Measurements from ENCODE around the gene ZNF469. TPM values are rescaled to one million over a fixed set of nuclear protein-coding genes. Genes with fewer than 3 reads are reported as not detected.
A peak's percentile ranks its signal among the peaks of the same experiment; 100 is the strongest.

Gene ZNF469
- total and polyA plus RNA-seq, 2 of the 13 experiments (the other 11 are each of a cell fraction or from before 2014, with no cell fraction given) = not detected

GRCh38 chr16:88387180-88387765, 4.5 kb downstream of the ZNF469 start:
- peaks cover 50 to 93% of the 10 kb centered on the region in 2 experiments for H3K27me3 ChIP-seq (ENCODE audit: control insufficient read depth in 1 of 2, insufficient read depth in 2 of 2, low read length in 2 of 2)
- no peaks in the 10 kb centered on the region for H3K79me2 ChIP-seq (ENCODE audit: insufficient read depth, low read length)
- H3K9ac ChIP-seq (ENCODE audit: insufficient read depth, low read depth, low read length) = no peak overlapping the region
- H4K20me1 ChIP-seq (ENCODE audit: insufficient read depth, low read length) = no peaks in the 10 kb centered on the region
- no peak overlapping the region for H2AFZ ChIP-seq (ENCODE audit: low read length)
- in situ Hi-C loops (cut with HindIII; ENCODE audit: extremely low pct_ligation_motif_present, low pct_unique_long_range_greater_than_20kb) (no loop called here), intact Hi-C loops (cut with micrococcal nuclease; ENCODE audit: unreplicated experiment) (no loop called here)
- WGBS (ENCODE audit: low lambda C conversion rate) = 6% methylated on average over 24 of the region's 29 CpGs
- H3K36me3 ChIP-seq (replicated peaks in 1 of 2; ENCODE audit: control insufficient read depth in 1 of 2, insufficient read depth in 2 of 2, low read length in 2 of 2) = no peaks in the 10 kb centered on the region
- no peaks in the 10 kb centered on the region for H3K9me3 ChIP-seq (ENCODE audit: low read length)
- CTCF ChIA-PET (ENCODE audit: low intra/inter-chr PET ratio, low total read pairs) = no interaction called here
- peaks cover 6% of the 10 kb centered on the region; the same call in 1 of the 2 replicates for H3K4me1 ChIP-seq (ENCODE audit: insufficient read depth, low read length)
- DNase-seq (ENCODE audit: low spot score) = no peak
- POLR2A ChIA-PET = no interaction called here
- no peak overlapping the region; a peak in 1 of 6 replicates for H3K4me3 ChIP-seq (replicated peaks in 1 of 3; ENCODE audit: insufficient read depth in 1 of 3, low read depth in 2 of 3, low read length in 3 of 3)
- ATAC-seq = no peak
- H3K4me2 ChIP-seq (ENCODE audit: low read depth, low read length) = no peak overlapping the region
- no peak for FAIRE-seq
- no TSS peak for BruUV-seq (replicated peaks)
- no peak overlapping the region for H3K27ac ChIP-seq (ENCODE audit: extremely low read length, insufficient read depth, low read length)
- TF ChIP-seq HNF1B (CRISPR knock-in tag; IDR thresholded peaks at IDR 0.05) (0 out of 2 replicates have a peak, but pooled peaks have one; percentile 27), ZNF234 (CRISPR knock-in tag; conservative IDR thresholded peaks at IDR 0.05) (no peak), ZNF704 (CRISPR knock-in tag; IDR thresholded peaks at IDR 0.05; ENCODE audit: borderline replicate concordance) (no peak), ZNF687 (CRISPR knock-in tag; IDR thresholded peaks at IDR 0.05) (peak; percentile 9; the same call in 1 of the 2 replicates), ZNF589 (CRISPR knock-in tag; conservative IDR thresholded peaks at IDR 0.05) (no peak), BRF2 (CRISPR knock-in tag; IDR thresholded peaks at IDR 0.05) (no peak), ZNF280D (CRISPR knock-in tag; IDR thresholded peaks at IDR 0.05) (no peak), NR0B2 (CRISPR knock-in tag; IDR thresholded peaks at IDR 0.05) (0 out of 2 replicates have a peak, but pooled peaks have one; percentile 23), FOXA1 (IDR thresholded peaks at IDR 0.05) (no peak), FOXA1 (CRISPR knock-in tag; IDR thresholded peaks at IDR 0.05) (no peak), FOSL2 (CRISPR knock-in tag; IDR thresholded peaks at IDR 0.05) (0 out of 2 replicates have a peak, but pooled peaks have one; percentile 26)
